Measurements from ENCODE around the gene PLXNC1.
A peak's percentile ranks its signal among the peaks of the same experiment; 100 is the strongest.
"Not testable (repeated sequence)": the region's sequence is repeated elsewhere in the genome, so short reads cannot be mapped to it uniquely, and the experiment has no call there.

PLXNC1 gene

GRCh38 chr12:94305130-94305957, 157.0 kb downstream of the PLXNC1 start:
- DNase-seq, result peak; percentile 28

GRCh38 chr12:94308612-94309011, 160.2 kb downstream of the PLXNC1 start:
- DNase-seq, result no peak

DNA sequence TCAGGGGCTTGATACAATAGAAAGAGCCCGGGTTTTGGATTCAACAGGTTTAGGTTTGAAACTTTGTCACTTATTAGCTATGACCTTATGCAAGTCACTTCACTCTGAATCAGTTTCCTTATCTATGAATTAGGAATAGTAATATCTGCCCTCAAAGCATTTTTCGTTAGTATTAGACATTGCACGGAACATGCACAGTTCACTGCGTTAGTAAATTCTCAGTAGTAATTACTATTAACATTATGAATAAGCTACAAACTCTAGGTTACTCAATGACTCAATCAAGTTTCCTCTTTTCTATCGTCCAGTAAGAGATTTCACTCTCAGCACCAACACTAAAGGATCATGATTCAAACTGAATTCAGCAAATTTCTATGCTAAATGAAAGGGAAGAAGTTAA, 161.0 kb downstream of the PLXNC1 start:
- DNase-seq, result no peak

GRCh38 chr12:94312378-94312777, 164.0 kb downstream of the PLXNC1 start:
- no peak for DNase-seq

DNA sequence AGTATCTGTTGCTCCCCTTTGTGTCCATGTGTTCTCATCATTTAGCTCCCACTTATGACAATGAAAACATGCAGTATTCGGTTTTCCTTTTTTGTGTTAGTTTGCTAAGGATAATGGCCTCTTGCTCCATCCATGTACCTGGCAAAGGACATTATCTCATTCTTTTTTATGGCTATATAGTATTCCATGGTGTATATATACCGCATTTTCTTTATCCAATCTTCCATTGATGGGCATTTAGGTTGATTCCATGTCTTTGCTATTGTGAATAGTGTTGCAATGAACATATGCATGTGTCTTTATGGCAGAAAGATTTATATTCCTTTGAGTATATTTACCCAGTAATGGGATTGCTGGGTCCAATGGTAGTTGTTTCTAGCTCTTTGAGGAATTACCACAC, 168.2 kb downstream of the PLXNC1 start:
- not testable (repeated sequence) for DNase-seq

- no peak for DNase-seq
Measured at GRCh38 chr12:94318181-94318580, 169.8 kb downstream of the PLXNC1 start.

DNA sequence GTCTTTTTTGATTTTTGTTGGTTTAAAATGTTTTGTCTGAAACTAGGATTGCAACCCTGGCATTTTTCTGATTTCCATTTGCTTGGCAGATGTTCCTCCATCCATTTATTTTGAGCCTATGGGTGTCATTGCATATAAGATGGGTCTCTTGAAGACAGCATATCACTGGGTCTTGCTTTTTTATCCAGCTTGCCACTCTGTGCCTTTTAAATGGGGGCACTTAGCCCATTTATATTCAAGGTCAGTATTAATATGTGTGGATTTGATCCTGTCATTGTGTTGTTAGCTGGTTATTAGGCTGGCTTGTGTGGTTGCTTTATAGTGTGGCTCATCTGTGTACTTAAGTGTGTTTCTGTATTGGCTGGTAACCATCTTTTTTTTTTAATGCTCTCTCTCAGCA, 171.7 kb downstream of the PLXNC1 start:
- no peak for DNase-seq

DNA sequence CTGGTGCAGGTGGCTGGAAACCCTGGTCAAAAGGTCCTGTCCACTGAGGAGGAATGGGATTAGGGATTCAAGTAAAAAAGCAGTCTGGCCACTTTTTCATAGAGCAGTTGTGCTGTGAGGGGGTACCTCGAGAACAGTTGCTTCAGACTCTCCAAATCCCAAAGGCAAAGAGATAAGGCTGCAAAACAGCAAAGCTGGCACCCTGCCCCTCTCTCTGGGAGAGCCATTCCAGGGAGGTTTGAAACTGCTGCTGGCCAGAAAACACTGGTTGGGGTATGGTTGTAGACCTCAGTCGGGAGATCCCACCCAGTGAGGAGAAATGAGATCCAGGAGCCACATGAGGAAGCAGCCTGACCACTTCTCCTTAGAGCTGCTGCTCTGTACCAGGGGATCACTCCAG, 174.0 kb downstream of the PLXNC1 start:
- no peak for DNase-seq

DNA sequence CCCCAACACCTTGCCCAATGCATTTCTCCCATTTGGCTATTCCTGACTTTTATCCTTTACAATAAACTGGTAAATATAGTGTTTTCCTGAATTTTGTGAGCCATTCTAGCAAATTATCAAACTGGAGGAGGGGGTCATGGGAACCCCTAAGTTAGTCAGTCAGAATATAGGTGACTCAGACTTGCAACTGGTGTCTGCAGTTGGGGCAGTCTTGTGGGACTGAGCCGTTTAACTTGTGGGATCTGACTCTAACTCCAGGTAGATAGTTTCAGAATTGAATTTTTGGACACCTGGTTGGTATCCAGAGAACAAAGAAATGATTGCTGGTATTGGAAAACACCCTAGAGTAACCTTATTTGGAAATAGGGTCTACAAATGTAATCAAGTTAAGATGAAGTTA, 177.9 kb downstream of the PLXNC1 start:
- no peak for DNase-seq

GRCh38 chr12:94326727-94327126, 178.3 kb downstream of the PLXNC1 start:
- DNase-seq, result peak; percentile 77

DNA sequence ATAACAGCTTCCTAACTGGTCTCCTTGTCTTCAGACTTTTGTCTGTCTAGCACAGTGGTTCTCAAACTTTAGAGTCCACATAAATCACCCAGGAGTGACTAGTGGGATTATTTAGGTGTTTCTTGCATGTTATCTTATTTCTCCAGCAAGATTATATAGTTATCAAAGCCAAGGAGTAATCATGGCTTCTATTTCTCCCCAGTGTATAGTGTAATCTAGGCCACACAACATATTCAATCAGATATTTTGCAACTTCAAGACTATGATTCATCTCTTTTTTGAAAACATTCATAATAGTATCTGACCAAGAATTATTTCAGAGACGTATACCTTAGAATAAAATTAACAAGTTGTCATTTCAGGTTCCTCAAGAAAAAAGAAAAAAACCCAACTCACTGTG, 179.4 kb downstream of the PLXNC1 start:
- DNase-seq, result peak; percentile 5

DNA sequence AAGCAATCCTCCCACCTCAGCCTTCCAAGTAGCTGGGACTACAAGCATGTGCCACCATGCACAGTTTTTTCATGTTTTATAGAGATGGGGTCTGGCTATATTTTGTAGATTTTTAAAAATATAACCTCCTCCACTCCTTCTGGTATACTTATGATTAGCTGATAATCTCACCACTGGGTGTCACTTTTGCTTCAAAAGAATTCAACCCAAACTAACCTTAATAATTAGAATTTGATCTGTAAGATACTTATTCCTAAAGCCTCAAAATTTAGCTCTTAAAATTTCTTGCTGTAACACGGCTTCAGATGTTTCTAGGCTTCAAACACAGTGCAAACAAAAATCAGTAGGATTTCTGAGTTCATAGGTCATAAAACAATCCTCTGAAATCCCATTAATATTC, 181.0 kb downstream of the PLXNC1 start:
- no peak for DNase-seq

DNA sequence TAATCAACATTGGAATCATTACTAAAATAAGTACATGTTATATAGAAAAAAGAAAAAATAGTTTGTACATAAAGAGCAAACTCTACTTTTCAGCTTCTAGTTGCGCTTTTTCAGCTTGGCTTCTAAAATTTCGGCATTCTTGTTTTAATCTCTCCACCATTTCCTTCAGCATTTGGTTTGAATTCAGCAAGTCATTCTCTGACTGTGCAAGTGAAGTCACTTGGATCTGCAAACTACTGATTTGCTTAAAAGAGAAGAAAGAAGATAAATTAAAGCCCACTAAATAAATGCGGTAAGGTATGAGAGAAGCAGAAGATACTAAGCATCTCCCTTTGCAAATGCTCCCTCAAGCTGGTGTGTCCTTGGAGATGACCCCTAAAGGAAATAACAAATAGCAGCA, 185.0 kb downstream of the PLXNC1 start:
- no peak for DNase-seq

- no peak for DNase-seq
Measured at GRCh38 chr12:94336211-94336925, 188.0 kb downstream of the PLXNC1 start.

DNA sequence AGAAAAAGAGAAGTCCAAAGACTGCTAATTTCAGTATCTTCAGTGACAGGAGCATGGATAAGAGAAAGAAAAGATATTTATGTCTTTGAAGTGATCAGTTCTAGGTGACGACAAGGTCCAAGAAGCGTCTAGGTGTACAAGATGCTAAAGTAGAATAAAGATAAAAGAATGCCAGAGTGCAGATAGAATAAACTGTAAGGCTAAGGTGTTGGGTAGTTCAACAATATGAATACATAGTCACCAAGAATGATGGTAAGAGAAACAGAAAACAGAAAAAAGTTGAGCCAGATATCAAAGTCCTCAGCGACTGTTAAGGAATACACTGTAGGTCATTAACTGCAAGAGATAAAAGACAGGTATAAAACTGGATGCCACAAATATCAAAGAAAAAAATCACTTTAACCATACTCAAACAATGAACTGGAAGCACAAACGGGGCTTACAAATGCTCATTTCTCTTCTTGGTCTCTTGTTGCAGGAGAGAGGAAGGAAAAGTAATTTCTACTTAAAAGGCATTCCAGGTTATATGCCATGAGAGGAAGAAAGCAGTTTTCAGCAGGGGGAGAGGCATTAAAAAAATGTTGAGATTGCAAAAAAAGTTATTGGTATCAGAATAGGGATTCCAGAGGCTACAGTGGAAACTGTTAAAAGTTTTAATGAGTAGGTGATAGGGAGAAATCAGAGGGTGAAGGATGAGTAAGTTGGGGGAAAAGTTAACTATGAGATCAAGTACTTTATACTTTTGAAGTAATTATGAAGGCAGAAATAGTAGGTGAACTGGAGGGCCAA, 189.8 kb downstream of the PLXNC1 start:
- no peak for DNase-seq

GRCh38 chr12:94340573-94340972, 192.2 kb downstream of the PLXNC1 start:
- DNase-seq, result no peak

GRCh38 chr12:94353130-94353529, 204.8 kb downstream of the PLXNC1 start:
- no peak for DNase-seq
